ENCODE measurements around the gene DCDC2C.

Gene DCDC2C

GRCh38 chr2:3774336-3774735, 71.0 kb downstream of the DCDC2C start:
- no peak overlapping the region for H3K4me3 ChIP-seq (ENCODE audit: low read depth, low read length)
- DNase-seq (ENCODE audit: low read depth, low spot score): no peak
- in situ Hi-C loops (cut with HindIII; ENCODE audit: low sequenced_read_pairs): no loop called here
- TF ChIP-seq CTCF (IDR thresholded peaks at IDR 0.05; ENCODE audit: low read depth, low read length): no peak

GRCh38 chr2:3776311-3776710, 72.9 kb downstream of the DCDC2C start:
- in situ Hi-C loops (cut with HindIII; ENCODE audit: low sequenced_read_pairs): no loop called here
- DNase-seq (ENCODE audit: low read depth, low spot score): no peak
- no peak for TF ChIP-seq CTCF (IDR thresholded peaks at IDR 0.05; ENCODE audit: low read depth, low read length)
- H3K4me3 ChIP-seq (ENCODE audit: low read depth, low read length): no peak overlapping the region

GRCh38 chr2:3777966-3778365, 74.6 kb downstream of the DCDC2C start:
- H3K4me3 ChIP-seq (ENCODE audit: low read depth, low read length): no peak overlapping the region
- no peak for DNase-seq (ENCODE audit: low read depth, low spot score)
- in situ Hi-C loops (cut with HindIII; ENCODE audit: low sequenced_read_pairs): no loop called here
- TF ChIP-seq CTCF (IDR thresholded peaks at IDR 0.05; ENCODE audit: low read depth, low read length): no peak

GRCh38 chr2:3778851-3779495, 75.6 kb downstream of the DCDC2C start:
- DNase-seq (ENCODE audit: low read depth, low spot score): no peak
- in situ Hi-C loops (cut with HindIII; ENCODE audit: low sequenced_read_pairs): no loop called here
- no peak overlapping the region for H3K4me3 ChIP-seq (ENCODE audit: low read depth, low read length)
- no peak for TF ChIP-seq CTCF (IDR thresholded peaks at IDR 0.05; ENCODE audit: low read depth, low read length)

- in situ Hi-C loops (cut with HindIII; ENCODE audit: low sequenced_read_pairs): no loop called here
- TF ChIP-seq CTCF (IDR thresholded peaks at IDR 0.05; ENCODE audit: low read depth, low read length): no peak
- no peak for DNase-seq (ENCODE audit: low read depth, low spot score)
Measured at GRCh38 chr2:3779496-3780049, 76.2 kb downstream of the DCDC2C start.

GRCh38 chr2:3780477-3781402, 77.4 kb downstream of the DCDC2C start:
- DNase-seq (ENCODE audit: low read depth, low spot score): peak; percentile 28
- in situ Hi-C loops (cut with HindIII; ENCODE audit: low sequenced_read_pairs): no loop called here
- TF ChIP-seq CTCF (IDR thresholded peaks at IDR 0.05; ENCODE audit: low read depth, low read length): peak; percentile 69
- no peak overlapping the region for H3K4me3 ChIP-seq (ENCODE audit: low read depth, low read length)

More at GRCh38 chr2:3779496-3780049, 76.2 kb downstream of the DCDC2C start:
- no peak overlapping the region for H3K4me3 ChIP-seq (ENCODE audit: low read depth, low read length)

Data from astrocyte of the spinal cord (primary cell).